GM18909 (cell line): ENCODE measurements around the gene HSPA8.

Source experiments
- ATAC-seq: cut with Tn5 transposase; IDR thresholded peaks from one replicate; pipeline ENCODE4 v1.9.1; 2021; ENCODE audit warnings: mild to moderate bottlenecking; ENCODE audit not compliant: unreplicated experiment, poor library complexity

The HSPA8 gene

GRCh38 chr11:123052901-123053721, 8.8 kb downstream of the HSPA8 start:
- no peak for ATAC-seq

GRCh38 chr11:123051634-123052033, 10.3 kb downstream of the HSPA8 start:
- no peak for ATAC-seq

GRCh38 chr11:123051146-123051545, 10.8 kb downstream of the HSPA8 start:
- ATAC-seq, result no peak

GRCh38 chr11:123047947-123048293, 14.0 kb downstream of the HSPA8 start:
- ATAC-seq, result no peak

- ATAC-seq, result no peak
These were observed 14.5 kb downstream of the HSPA8 start for GRCh38 chr11:123047266-123047946.

- ATAC-seq, result no peak
These were observed 15.3 kb downstream of the HSPA8 start for GRCh38 chr11:123046473-123047259.

GRCh38 chr11:123045101-123045500, 16.8 kb downstream of the HSPA8 start:
- no peak for ATAC-seq

- no peak for ATAC-seq
These were observed 20.8 kb downstream of the HSPA8 start for GRCh38 chr11:123041185-123041584.

GRCh38 chr11:123040111-123040432, 21.9 kb downstream of the HSPA8 start:
- ATAC-seq, result no peak

- ATAC-seq, result no peak
These were observed 26.1 kb downstream of the HSPA8 start for GRCh38 chr11:123035831-123036230.

GRCh38 chr11:123034597-123034996, 27.3 kb downstream of the HSPA8 start:
- no peak for ATAC-seq

GRCh38 chr11:123033895-123034294, 28.0 kb downstream of the HSPA8 start:
- ATAC-seq, result no peak

- ATAC-seq, result no peak
These were observed 31.4 kb downstream of the HSPA8 start for GRCh38 chr11:123030517-123030916.

GRCh38 chr11:123020968-123021367, 41.0 kb downstream of the HSPA8 start:
- ATAC-seq, result no peak

GRCh38 chr11:123018702-123019101, 43.2 kb downstream of the HSPA8 start:
- no peak for ATAC-seq

- no peak for ATAC-seq
These were observed 50.4 kb downstream of the HSPA8 start for GRCh38 chr11:123011510-123011909.
